GM19239 (cell line): ENCODE data around the gene RAB23.
"Not testable (repeated sequence)": the region's sequence is repeated elsewhere in the genome, so short reads cannot be mapped to it uniquely, and the experiment has no call there.

Source experiments
- DNase-seq: peaks from one replicate; pipeline ENCODE4 v3.0.0; 2011; ENCODE audit warnings: low spot score; ENCODE audit not compliant: insufficient read length
- FAIRE-seq: peaks from 2 replicates; lab custom pipeline; 2011; peaks lifted over from hg19 to GRCh38; lab: Jason Lieb, UNC

RAB23 gene

GRCh38 chr6:57243954-57244353 is 21.8 kb upstream of the RAB23 start:
- FAIRE-seq (no peak), DNase-seq (no peak)

GRCh38 chr6:57243526-57243925 is 21.4 kb upstream of the RAB23 start:
- DNase-seq, FAIRE-seq: not testable (repeated sequence)

GRCh38 chr6:57242505-57242904 is 20.4 kb upstream of the RAB23 start:
- no peak for FAIRE-seq
- DNase-seq: no peak

- FAIRE-seq: no peak
- DNase-seq: no peak
Observed at GRCh38 chr6:57226221-57226620, 4.1 kb upstream of the RAB23 start.

- FAIRE-seq: no peak
- DNase-seq: no peak
Observed at GRCh38 chr6:57224769-57225515, 2.8 kb upstream of the RAB23 start.

GRCh38 chr6:57222743-57223077 is 603 bp upstream of the RAB23 start:
- FAIRE-seq (no peak), DNase-seq (no peak)

GRCh38 chr6:57221191-57221935 is 744 bp downstream of the RAB23 start:
- FAIRE-seq (peak; percentile 66), DNase-seq (peak; percentile 9)

GRCh38 chr6:57220083-57220703 is 1.9 kb downstream of the RAB23 start:
- no peak for DNase-seq
- no peak for FAIRE-seq

GRCh38 chr6:57217270-57217669 is 4.8 kb downstream of the RAB23 start:
- FAIRE-seq (peak; percentile 45), DNase-seq (no peak)

GRCh38 chr6:57216235-57217101 is 5.6 kb downstream of the RAB23 start:
- FAIRE-seq: no peak
- no peak for DNase-seq

- no peak for DNase-seq
- no peak for FAIRE-seq
Observed at GRCh38 chr6:57215260-57215659, 6.8 kb downstream of the RAB23 start.

- FAIRE-seq (no peak), DNase-seq (no peak)
Observed at GRCh38 chr6:57210060-57210459, 12.0 kb downstream of the RAB23 start.

GRCh38 chr6:57209030-57209429 is 13.1 kb downstream of the RAB23 start:
- FAIRE-seq: no peak
- DNase-seq: no peak

GRCh38 chr6:57207872-57208271 is 14.2 kb downstream of the RAB23 start:
- FAIRE-seq (peak; percentile 63), DNase-seq (no peak)

GRCh38 chr6:57207141-57207540 is 15.0 kb downstream of the RAB23 start:
- FAIRE-seq: no peak

GRCh38 chr6:57205550-57206328 is 16.4 kb downstream of the RAB23 start:
- FAIRE-seq: no peak

More at GRCh38 chr6:57207141-57207540, 15.0 kb downstream of the RAB23 start:
- DNase-seq: no peak

GRCh38 chr6:57201718-57202117 is 20.4 kb downstream of the RAB23 start:
- FAIRE-seq (no peak), DNase-seq (no peak)

More at GRCh38 chr6:57205550-57206328, 16.4 kb downstream of the RAB23 start:
- DNase-seq: no peak

GRCh38 chr6:57198926-57199636 is 23.0 kb downstream of the RAB23 start:
- no peak for FAIRE-seq
- DNase-seq: no peak

GRCh38 chr6:57195457-57195856 is 26.6 kb downstream of the RAB23 start:
- FAIRE-seq (no peak), DNase-seq (no peak)
